G401.6 (cell line): ENCODE measurements around the gene CCDC9B.

Experiments
- FAIRE-seq: peaks from 2 replicates; lab custom pipeline; 2012; peaks lifted over from hg19 to GRCh38; lab: Jason Lieb, UNC

CCDC9B gene

DNA sequence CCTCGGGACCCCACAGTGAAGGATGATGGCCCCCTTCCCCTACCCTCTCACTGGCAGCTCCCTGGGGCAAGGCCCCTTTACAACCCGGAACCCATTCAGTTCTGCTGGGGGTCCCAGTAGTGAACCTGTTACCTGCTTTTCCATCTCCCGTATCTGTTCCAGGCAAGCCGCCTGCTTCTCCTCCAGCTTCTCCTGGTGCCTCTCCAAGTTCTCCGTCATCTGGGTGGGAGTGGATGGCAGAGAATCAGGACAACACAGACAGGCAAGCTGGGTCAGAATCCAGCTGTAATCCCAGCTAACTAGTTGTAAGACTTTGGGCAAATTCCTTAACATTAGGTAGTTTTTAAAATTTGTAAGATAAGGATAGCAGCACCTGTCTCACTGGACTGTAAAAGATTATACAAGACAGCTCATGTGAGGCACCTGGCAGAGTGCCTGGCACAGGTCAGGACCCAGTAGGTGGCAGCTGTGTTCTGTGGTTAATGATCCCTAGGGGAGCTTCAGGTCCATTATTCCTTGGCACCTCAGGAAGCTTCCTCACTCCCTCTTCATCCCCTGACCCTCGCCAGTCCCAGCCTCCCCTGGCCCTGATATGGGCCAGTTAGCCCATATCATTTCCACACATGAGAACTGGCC lies 51.5 kb downstream of the CCDC9B start:
- no peak for FAIRE-seq

DNA sequence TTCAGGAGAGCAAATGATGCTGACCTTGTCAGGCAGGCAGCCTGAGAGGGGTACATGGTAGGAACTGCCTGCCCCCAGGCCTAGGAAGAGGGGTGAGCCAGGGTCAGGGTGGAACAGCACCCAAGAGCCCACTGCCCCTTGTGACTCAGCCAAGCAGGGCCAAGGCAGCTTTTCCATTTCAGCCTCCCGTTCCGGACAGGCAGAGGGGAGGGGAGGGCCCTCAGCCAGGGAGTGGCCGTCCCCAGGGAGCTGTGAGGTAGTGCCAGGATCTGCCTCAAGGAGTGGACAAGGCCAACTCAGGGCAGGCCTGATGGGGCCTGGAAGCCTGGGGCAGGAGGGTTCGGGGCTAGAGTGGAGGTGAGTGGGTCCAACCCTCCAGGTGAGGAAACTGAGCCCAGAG lies 52.8 kb downstream of the CCDC9B start:
- FAIRE-seq, result no peak

DNA sequence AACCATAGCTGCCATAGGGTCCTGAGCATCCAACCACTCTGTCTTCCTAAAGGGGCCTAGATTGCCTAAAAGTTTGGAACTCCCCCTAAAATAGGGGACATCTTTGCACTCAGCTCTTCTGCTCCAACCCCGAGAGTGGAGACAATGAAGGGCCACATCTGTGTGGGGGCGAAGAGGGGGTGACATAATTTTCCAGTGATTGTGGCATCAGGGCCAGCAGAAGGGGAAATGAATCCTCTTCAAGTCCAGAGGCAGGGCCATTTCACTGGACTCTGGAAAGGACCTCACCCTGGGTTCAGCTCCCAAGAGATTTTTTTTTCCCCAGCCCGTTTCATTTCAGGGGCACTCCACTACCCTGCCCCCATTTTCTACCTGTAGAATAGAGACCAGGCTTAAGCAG lies 53.2 kb downstream of the CCDC9B start:
- FAIRE-seq, result no peak

GRCh38 chr15:40286794-40287193 lies 53.9 kb downstream of the CCDC9B start:
- FAIRE-seq, result no peak

DNA sequence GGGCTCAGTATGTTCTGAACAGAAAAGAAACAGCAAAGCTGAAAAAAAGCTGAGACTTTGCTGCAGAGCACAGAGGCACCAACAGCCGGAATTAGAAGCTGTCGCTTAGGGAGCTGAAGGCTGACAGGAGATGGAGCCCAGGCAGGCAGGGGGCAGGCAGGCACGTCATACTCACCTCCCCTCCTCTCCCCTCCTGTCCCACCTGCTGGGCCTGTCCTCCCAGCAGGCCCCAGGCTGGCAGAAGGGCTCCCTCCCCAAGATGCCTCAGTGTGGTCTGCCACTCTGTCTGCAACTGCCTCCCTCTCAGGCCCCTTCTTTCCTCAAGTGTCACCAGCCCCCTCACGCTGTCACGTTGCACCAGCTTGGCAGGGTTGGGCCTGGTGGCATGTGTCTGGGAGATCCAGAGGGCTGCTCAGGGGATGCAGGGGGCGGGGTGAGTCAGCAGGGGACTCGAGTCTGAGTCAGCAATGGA lies 54.6 kb downstream of the CCDC9B start:
- FAIRE-seq, result no peak

- FAIRE-seq, result no peak
Measured at GRCh38 chr15:40285554-40286011, 55.2 kb downstream of the CCDC9B start.

GRCh38 chr15:40285151-40285550 lies 55.6 kb downstream of the CCDC9B start:
- peak; percentile 8 for FAIRE-seq

GRCh38 chr15:40283615-40284300 lies 57.0 kb downstream of the CCDC9B start:
- FAIRE-seq, result no peak

DNA sequence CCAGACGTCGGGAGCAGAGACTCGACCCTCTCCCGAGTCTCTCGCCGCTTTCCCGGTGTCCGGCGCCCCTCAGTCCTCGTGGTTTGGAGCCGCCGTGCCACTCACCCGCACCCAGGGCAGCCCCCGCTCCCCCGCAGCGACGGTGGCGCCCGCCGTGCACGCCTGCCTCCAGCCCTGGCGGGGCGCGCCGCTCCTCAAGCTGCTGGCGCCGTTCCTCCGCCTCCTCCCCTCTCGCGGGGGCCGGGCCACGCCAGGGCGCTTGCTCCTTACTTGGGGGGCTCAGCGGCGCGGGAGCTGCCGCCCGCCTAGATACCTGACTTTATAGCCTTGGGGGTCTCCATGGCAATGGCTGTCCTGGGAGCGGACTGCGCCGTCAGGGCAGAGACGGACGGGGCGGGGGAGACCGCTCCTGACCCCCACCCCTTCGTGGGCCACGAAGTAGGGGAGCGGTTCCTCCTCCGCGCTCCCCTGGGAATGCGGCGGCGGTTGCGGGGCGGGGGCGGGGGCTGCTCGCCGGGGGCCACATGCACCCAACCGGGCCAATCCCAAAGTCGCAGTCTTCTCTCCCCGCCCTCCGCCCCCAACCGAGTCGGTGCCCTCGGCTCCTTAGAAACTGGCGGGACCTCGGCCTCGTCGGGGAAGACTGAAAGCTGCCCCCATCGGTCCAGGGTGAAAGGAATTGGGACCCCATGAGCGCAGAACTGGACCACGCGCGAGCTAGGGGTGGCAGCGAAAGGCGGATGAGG lies 57.7 kb downstream of the CCDC9B start, which contains the start of gene ANKRD63:
Gene ANKRD63, minus strand, starts transcription at position 196 of the 746 bp plus-strand sequence. CDS start 478 bp downstream, outside the sequence.
- FAIRE-seq, result no peak

DNA sequence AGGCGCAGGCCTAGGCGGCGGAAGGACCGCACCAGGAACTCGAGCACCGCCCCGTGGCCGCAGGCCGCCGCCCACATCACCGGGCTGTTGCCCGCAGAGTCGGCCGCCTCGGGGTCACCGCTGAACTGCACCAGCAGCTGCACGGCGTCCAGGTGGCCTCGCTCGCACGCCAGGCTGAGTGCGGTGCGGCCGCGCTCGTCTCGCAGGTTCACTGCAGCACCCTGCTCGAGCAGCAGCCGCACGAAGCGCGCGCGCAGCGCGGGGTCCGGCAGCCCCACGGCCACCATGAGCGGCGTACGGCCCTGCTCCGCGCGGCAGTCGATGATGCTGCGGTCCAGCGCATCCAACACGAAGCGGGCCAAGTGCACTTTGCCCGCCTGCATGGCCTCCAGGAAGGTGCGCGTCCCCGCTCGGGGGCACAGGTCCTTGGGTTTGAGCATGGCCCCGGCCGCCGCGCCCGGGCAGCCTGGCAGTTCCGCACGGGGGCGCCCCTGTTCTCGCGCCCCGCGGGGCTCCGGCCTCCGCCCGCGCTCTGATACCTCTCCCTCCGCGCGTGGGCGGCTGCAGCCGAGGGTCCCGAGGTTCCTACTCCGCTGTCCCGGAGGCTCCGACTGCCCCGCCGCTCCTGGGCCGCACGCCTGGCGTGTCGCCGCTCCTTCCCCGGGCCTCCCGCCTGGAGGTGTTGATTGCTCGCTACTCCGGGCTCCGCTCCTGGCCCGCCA lies 58.4 kb downstream of the CCDC9B start:
- FAIRE-seq, result no peak

GRCh38 chr15:40281801-40282146 lies 59.0 kb downstream of the CCDC9B start:
- FAIRE-seq, result no peak
